Measurements from ENCODE around the gene ZNF484.
"Not testable (repeated sequence)": the region's sequence is repeated elsewhere in the genome, so short reads cannot be mapped to it uniquely, and the experiment has no call there.

The ZNF484 gene

DNA sequence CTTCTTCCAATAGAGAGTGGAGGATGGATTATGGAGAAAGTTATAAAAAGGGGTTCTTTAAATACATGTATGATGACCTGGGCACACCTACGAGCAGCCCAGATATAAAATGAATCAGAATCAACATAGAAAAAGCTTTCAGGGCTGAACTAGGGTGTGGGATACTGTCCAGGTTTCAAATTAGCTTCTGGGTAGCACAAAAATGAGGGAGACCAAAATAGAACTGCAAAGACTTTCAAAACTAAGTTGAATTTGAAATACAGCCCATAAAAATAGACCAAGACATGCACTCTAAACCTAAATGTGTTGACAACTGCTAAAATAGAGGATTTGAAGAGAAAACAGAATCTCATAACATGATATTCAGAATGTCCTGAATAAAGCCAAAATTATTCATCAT, 17.0 kb downstream of the ZNF484 start:
- no peak for DNase-seq (ENCODE audit: low read depth)

DNA sequence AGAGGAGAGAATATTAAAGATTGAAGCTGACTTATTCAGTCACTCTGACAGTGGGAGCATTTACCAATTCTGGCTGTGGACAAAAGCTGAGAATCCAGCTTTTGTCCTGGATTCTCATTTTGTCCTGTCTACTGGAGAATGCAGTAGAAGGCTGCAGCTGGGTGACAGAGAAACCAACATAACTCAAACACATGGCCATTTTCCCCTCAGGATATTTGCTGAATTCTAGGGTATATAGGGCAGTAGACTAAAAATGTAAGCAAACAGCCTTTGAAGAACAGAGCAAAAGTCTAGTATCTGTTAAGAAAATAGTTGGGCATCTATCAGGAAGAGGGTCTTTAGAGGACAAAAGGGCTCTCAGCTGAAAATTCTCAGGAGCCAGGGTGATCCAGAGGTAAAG, 20.6 kb downstream of the ZNF484 start:
- no peak for DNase-seq (ENCODE audit: low read depth)

DNA sequence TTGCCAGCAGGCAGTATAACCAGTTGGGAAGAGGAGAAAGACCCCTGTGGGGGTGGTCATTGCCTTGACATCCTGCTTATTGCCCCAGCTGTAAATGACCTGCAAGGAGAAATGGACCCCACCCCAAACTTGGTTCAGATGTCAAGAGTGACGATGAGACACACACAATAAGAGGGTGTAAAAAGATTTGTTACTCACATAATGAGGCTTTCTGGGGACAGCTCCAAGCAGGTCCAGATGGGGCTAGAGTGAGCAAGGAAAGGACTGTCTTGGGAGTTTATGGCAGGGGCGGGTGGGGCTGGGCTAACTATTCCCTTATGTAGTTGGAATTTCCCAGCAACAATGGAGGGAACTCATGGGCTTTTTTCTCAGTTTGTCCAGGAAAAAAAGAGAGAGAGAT, 24.1 kb downstream of the ZNF484 start:
- DNase-seq (ENCODE audit: low read depth) = no peak

DNA sequence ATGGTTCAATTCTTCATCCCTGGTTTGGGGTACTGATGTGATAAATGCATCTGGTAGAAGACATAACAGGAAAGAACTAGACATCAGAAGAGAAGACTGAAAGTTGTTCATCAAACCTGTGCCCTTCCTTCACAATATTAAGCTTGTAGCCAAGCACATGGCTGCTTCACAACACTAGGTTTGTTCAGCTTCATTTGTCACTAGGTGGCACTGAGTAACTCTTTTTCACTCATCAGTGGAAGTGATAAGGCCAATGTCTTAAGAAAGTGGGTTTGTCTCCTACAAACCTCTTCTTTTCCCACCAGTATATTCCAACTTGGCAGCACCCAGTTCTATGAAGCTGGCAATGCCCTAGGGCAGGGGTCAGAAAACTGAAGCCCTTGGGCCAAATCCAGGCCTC, 26.9 kb downstream of the ZNF484 start:
- no peak for DNase-seq (ENCODE audit: low read depth)

DNA sequence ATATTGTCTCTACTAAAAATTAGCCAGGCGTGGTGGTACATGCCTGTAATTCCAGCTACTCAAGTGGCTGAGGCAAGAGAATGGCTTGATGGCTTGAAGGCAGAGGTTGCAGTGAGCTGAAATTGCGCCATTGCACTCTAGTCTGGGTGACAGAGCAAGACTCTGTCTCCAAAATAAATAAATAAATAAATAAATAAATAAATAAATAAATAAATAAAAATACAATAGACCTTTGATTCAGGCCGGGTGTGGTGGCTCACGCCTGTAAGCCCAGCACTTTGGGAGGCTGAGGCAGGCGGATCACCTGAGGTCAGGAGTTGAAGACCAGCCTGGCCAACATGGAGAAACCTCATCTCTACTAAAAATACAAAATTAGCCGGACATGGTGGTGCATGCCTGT, 29.1 kb downstream of the ZNF484 start:
- not testable (repeated sequence) for DNase-seq (ENCODE audit: low read depth)

DNA sequence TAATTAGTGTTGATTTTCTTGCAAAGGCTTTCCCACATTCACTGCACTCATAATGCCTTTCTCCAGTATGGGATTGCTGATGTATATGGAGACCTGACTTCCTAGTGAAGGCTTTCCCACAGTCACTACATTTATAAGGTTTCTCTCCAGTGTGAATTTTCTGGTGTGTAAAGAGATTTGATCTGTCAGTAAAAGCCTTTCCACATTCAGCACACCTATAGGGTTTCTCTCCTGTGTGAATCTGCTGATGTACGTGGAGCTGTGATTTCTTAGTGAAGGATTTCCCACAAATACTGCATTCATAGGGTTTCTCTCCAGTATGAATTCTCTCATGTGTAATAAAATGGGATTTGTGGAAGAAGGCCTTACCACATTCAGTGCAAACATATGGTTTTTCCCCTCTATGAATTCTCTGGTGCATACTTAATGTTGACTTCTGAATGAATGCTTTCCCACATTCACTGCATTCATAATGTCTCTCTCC, 31.1 kb downstream of the ZNF484 start:
- no peak for DNase-seq (ENCODE audit: low read depth)

DNA sequence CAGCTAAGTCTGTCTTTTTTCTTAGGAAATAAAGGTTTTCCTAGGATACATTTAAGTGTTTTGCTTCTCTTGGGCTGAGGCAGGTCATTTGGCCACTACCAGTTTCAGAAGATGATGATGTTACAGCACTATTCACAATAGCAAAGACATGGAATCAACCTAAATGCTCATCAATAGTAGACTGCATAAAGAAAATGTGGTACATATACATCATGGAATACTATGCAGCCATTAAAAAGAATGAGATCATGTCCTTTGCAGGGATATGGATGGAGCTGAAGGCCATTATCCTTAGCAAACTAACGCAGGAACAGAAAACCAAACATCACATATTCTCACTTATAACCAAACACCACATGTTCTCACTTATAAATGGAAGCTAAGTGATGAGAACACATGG, 39.4 kb downstream of the ZNF484 start:
- not testable (repeated sequence) for DNase-seq (ENCODE audit: low read depth)

DNA sequence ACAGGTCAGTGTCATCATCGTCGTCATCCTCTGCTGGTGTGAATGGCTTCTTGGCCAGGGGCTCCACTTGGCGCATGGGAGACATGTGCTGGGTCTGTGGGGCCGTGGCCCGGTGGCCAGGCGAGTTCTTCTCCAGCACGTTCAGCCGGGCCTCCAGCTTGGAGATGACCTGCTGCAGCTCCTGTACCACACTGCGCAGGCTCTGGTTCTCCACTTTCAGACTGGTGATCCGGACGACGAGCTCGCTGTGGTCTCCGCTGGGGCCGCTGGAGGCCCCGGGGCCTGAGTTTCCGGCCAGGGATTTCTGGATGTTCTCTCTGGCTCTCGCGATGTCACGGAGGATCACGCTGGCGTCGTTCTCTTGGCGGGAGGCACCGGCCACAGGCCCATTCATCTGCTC, 40.6 kb downstream of the ZNF484 start:
- no peak for DNase-seq (ENCODE audit: low read depth)

DNA sequence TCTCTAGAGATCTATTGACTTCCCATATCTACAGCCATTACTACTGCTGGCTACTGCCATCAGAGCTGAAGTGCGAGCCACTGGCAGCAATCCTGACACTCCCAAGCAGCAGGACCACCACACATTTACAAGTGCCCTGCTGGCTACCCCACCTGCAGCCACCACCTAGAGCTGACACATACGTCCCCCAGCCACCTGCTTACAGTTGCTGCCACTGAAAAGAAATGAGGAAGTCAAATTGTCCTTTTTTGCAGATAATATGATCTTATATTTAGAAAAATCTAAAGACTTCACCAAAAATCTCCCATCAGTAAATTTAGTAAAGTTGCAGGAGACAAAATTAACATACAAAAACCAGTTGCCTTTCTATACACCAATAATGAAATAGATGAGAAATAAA, 48.4 kb downstream of the ZNF484 start:
- no peak for DNase-seq (ENCODE audit: low read depth)

DNA sequence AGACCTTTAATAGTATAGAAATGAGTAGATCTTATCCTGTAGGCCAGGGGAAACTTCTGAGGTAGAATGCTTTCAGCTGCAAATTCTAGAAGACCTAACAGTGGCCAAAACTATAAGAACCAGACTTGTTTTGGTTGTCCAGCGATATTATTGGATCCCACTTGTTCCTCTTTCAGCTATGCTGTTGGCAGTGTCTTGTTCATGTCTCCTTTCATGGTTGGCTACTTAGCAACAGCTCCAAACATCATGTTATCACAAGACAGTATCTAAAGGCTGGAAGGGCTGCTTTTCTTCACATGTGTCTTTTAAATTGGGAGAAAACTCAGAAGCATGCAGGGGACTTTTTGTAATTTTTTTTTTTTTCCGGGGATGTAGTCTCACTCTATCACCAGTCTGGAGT, 52.8 kb downstream of the ZNF484 start:
- DNase-seq (ENCODE audit: low read depth) = not testable (repeated sequence)

DNA sequence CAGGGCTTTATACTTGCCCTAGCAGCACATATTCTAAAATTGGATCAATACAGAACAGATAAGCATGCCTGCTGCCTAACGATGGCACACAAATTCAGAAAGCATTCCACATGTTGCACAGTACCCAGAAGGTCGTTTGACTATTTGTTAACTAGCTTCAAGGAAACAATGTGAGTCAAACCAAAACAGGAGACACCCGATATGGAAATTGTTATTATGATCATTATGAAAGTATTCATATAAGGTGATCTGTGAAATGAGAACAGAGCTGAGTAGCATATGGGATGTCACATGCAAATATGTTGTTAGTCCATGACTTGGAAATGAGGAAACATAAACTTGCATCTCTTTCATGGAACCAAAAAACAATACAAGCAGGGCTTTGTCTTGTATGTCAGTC, 56.9 kb downstream of the ZNF484 start:
- DNase-seq (ENCODE audit: low read depth) = no peak

DNA sequence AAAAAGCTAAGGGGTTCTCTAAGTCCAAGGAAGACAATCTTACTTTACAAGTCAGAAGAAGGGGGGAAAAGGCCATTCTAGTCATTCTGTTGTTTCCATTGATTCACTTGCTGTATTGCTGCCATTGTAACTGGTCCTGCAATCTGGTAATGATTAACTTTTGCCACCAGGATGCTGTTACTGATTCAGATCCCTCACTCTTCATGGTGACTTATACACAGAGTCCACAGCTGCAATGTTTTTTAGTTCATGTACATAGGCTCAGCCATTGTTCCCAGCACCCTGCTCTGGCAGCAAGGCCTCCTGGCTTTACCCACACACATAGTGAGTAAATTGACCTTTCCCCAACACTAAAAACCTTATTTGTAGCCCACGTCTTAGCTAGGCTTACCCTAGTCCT, 57.9 kb downstream of the ZNF484 start:
- not testable (repeated sequence) for DNase-seq (ENCODE audit: low read depth)

DNA sequence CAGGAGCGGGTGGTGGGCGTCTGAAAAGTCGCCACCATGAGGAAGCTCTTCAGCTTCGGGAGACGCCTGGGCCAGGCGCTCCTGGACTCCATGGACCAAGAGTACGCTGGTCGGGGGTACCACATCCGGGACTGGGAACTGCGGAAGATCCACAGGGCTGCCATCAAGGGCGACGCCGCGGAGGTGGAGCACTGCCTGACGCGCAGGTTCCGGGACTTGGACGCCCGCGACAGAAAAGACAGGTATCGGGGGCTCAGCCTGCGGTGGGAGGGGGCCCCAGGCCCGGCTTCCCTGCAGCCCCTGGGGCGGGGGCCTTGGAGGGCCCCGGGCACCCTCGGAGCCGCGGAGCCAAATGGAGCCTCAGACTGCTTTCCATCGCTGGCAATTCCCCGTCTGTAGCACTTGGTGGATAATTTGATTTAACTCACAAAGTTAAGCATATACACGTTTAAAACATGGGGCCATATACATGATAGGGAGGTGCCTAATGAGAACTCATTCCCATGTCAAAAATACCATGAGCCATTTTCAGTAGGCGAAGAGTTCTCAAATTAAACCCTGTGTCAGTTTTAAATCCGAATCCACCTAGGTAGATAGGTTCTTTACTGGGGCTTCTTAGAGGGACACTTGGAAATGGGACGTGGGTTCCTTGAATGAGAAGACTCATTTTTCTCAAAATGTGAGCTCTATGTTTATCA, 68.1 kb downstream of the ZNF484 start:
- not testable (repeated sequence) for DNase-seq (ENCODE audit: low read depth)

DNA sequence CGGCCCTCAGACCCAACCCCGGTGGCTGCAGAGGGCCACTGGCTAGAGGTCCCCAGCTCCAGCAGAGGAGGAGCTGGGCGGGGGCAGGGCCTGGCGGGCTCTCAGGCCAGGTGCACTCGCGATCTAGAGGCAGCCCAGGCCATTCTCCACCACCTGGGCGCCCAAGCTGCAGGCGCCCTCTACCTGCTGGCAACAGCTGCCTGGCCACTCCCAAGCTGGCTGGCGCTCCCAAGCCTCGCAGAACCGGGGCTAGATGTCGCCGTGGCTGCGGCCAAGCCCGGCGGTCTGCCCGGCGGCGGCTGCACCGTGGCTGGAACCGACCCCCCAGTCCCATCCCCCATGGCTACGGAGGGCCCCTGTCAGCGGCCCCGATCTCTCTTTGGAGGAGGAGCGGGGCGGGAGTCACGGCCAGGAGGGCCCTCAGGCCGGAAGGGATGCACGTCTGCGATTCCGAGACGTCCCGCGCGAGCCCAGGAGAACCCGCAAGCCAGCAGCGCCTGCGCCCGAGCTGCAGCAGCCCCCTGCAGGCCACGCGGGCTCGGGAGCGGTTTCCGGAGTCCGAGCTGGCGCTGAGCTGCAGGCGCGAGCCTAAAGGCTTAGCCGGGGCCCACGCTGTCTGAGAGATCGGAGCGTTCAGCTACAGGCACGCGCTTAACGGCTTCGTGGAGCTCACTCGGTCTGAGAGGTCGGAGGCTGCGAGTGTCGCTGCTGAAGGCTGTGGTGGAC, 68.9 kb downstream of the ZNF484 start:
- no peak for DNase-seq (ENCODE audit: low read depth)

DNA sequence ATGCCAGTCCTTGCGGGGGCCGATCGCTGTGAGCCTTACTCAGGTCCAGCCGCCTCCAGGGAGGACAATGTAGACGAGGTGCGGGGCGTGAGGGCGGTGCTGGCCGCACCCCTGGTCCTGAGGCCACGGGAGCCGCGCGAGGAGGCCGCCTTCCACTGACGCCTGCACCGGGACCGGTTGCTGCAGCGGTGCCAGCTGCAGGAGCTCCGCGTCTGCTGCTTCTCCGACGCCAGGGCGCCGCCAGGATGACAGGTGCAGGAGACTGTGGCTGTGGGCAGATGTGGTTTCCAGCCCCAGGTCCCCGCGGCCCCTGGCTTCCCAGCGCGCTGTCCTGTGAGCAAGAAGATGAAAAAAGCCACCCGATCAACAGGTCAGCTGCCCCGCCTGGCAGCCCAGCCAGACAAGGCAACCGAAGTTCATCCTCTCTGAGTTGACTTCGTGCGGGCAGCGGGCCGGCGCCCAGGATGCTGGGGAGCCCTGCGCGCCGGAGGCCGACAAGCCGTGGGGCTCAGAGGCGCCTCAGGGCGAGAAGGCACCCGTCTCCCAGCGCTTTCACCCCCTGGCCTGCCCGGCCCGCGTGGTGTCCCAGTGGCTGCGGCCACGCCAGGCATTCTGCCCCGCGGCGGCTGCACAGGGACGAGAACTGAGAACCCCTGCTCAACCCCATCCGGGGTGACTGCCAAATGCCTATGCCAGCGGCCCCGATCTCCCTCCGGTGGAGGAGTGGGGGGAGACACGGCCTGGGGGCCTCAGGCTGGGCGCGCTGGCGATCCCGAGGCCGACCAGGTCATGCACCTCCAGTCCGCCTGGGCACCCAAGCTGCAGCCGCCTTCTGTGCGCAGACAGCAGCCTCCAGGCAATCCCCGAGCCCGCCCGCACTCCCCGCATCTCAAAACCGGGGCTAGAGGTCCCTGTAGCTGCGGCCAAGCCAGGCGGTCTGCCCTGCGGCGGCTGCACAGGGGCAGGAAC, 69.8 kb downstream of the ZNF484 start:
- DNase-seq (ENCODE audit: low read depth) = no peak

DNA sequence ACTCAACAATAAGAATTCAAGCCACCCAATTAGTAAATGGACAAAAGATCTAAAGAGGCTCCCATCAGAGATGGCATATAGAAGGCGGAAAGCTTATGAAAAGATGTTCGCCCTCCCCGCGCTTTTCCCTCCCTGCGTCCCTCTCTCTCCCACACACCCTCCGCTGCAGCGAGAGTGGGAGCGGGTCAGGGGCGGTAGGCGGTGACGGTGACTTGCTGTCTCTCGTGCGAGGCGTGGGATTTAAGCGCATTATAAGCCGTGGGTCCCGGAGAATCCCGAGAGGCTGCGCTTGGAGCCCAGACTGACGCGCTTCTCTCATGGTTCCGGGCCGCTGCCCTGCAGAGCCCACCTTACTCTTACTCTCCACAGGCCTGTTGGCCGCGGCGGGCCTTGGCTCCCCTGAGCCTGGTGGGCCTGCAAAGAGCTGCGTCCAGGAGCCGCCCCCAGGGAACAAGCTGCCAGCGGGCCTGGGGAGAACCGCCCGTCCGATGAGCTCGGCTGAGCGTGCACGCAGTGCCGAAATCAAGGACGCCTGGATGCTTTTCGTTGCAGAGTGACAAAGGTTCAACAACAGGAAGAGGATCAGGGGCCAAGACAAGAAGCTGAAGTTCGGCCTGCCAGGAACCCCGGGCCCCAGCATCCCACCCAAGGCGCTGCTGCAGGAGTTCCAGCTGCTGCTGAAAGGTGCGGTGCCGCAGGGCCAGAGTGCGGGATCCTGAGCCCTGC, 70.6 kb downstream of the ZNF484 start:
- no peak for DNase-seq (ENCODE audit: low read depth)

DNA sequence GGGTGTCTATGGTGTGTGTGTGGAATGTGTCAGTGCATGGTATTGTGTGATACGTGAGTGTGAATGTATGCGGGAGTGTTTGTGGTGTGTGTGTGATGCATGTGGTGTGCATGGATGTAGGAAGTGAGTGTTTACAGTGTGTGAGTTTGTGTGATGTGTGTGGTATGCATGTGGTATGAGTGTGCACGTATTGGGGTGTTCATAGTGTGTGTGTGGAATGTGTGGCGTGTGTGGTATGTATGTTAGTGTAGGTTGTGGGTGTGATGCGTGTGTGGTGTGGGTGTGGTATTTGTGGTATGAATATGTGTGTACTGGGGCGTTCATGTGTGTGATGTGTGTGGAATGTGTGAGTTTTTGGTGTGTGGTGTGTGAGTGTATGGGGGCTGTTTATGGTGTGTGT, 73.1 kb downstream of the ZNF484 start:
- no peak for DNase-seq (ENCODE audit: low read depth)

DNA sequence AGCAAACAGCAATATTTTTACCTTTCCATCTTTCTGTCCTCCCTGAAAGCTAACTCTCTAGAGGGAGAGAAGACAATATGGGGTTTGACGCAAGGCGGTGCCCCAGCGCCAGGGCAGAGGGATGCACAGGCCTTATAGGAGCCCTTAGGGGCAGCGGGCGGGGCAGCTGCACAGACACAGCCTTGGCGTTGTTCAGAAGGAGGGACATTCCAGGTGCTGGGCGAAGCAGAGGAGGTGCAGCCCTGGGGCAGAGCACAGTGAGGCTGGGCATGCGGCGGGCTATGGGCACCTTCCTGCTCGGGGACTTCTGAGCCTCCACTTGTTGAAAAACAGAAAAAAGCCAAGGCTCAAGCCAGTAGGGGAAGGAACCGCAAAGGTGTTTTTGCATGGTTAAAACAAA, 79.5 kb downstream of the ZNF484 start:
- DNase-seq (ENCODE audit: low read depth) = no peak

DNA sequence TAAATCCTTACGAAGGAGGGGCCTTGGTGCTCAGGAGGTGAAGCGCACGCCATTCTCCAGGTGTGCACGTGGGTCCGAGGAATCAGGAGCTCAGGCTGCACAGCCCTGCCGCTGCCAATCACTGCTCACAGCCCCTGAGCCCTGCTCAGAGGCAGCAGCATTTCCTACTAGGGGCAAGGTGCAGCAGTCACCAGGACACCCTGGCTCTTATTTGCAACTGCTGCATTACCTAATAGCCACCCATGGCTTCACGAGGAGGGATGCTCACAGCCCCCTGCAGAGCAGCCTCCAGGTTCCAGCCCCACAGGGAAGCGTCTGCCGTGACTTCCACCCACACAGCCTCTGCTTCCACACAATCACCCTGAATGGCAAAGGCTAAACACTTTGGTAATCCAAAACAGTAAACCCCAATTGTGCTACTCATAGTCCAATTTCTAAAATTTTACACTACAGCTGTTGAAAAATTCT, 81.5 kb downstream of the ZNF484 start:
- not testable (repeated sequence) for DNase-seq (ENCODE audit: low read depth)

DNA sequence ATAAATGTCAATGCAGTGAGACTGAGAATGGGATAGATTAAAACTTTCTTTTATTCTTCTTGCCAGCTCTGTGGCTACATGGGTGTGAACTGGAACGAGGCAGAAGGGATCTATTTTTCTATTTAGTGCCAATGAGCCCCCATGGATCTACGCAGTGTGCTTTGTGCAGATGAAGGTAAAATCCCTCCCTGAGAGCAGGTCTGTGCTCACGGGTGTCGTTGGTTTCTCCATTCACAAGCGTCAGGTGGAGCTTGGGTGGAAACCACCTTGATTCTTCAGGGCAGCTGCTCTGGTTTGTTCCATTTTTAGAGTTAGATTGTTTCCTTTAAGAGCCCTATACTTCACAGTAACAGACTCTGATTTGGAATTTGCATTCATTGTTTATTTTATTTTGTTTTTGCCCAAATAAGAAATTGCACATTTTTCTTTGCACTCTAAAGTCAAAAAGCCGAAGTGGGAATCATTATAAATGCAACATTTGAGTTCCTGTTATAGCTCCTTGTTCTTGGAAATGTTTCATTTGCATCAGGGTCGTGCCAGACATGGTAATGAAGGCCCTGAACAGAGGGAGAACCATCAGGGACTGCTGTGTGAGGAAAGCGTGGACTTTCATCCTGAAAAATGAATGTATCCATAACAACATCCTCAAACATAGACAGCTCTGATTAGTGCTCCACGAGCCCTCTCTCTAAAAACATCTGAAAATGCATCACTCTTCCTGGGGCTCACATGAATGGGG, 82.1 kb downstream of the ZNF484 start:
- no peak for DNase-seq (ENCODE audit: low read depth)

Data from stimulated activated CD4-positive, alpha-beta T cell treated with anti-CD3 and anti-CD28 coated beads, Interleukin-2, amount 100 ng/mL, for 4 hours (primary cell).